ENCODE results near the gene CXorf65. TPM values are rescaled to one million over a fixed set of nuclear protein-coding genes. Genes with fewer than 3 reads are reported as not detected.

Gene CXorf65
- total RNA-seq, 2 experiments from 2014 or later: 25.3 to 25.5 TPM

- POLR2A ChIA-PET: interaction anchor here (1.4 kb wide), 1 partner anchor 9 kb away, joined by 6 read pairs; the partner anchor contains the start of gene IL2RG
- Mint-ChIP-seq H3K27me3 (no peaks in the 10 kb centered on the region), H3K27ac (peak overlapping the region; percentile 93), H3K4me1 (peaks cover 70% of the 10 kb centered on the region), H3K4me3 (no peak overlapping the region), H3K9me3 (no peaks in the 10 kb centered on the region), H3K36me3 (ENCODE audit: low read depth) (peaks cover 29% of the 10 kb centered on the region)
- CTCF ChIA-PET: interaction anchor here (0.9 to 4.1 kb wide), 4 partner anchors 9 to 27 kb away, joined by 3 to 15 read pairs (median 6); partner anchors contain the start of genes IL2RG and MED12
- no peak for DNase-seq
These were observed 4.2 kb downstream of the CXorf65 start for GRCh38 chrX:71102292-71102691.

GRCh38 chrX:71100581-71101505 lies 5.7 kb downstream of the CXorf65 start:
- ChIA-PET CTCF (interaction anchor here (0.6 to 4.1 kb wide), 8 partner anchors 9 to 227 kb away, joined by 3 to 15 read pairs (median 4); partner anchors contain the start of genes IL2RG and MED12), POLR2A (interaction anchor here (1.0 to 1.4 kb wide), 3 partner anchors 11 to 17 kb away, joined by 3 to 6 read pairs (median 3); partner anchors contain the start of gene IL2RG)
- Mint-ChIP-seq H3K9me3 (no peaks in the 10 kb centered on the region), H3K4me1 (peaks cover 63% of the 10 kb centered on the region), H3K27me3 (no peaks in the 10 kb centered on the region), H3K27ac (peak overlapping the region; percentile 54), H3K36me3 (ENCODE audit: low read depth) (peaks cover 16% of the 10 kb centered on the region), H3K4me3 (no peak overlapping the region)
- DNase-seq: no peak

GRCh38 chrX:71099736-71100135 lies 6.8 kb downstream of the CXorf65 start:
- Mint-ChIP-seq H3K27me3 (no peaks in the 10 kb centered on the region), H3K36me3 (ENCODE audit: low read depth) (peaks cover 10% of the 10 kb centered on the region), H3K9me3 (no peaks in the 10 kb centered on the region), H3K4me3 (no peak overlapping the region), H3K27ac (no peak overlapping the region), H3K4me1 (peaks cover 62% of the 10 kb centered on the region)
- no peak for DNase-seq
- ChIA-PET POLR2A (no interaction called here), CTCF (interaction anchor here (0.8 to 4.1 kb wide), 6 partner anchors 10 to 32 kb away, joined by 3 to 15 read pairs (median 3); partner anchors contain the start of gene MED12)

- CTCF ChIA-PET: interaction anchor here (0.8 to 4.1 kb wide), 5 partner anchors 11 to 32 kb away, joined by 3 to 15 read pairs (median 3); partner anchors contain the start of gene MED12
- Mint-ChIP-seq H3K36me3 (ENCODE audit: low read depth) (peaks cover 4% of the 10 kb centered on the region), H3K27ac (no peak overlapping the region), H3K4me3 (no peak overlapping the region), H3K27me3 (no peaks in the 10 kb centered on the region), H3K4me1 (peaks cover 59% of the 10 kb centered on the region), H3K9me3 (no peaks in the 10 kb centered on the region)
- POLR2A ChIA-PET: no interaction called here
- no peak for DNase-seq
These were observed 7.5 kb downstream of the CXorf65 start for GRCh38 chrX:71098951-71099506.

- CTCF ChIA-PET: no interaction called here
- POLR2A ChIA-PET: no interaction called here
- peaks cover 52% of the 10 kb centered on the region for H3K4me1 Mint-ChIP-seq
- H3K4me3 Mint-ChIP-seq: no peak overlapping the region
- H3K27ac Mint-ChIP-seq: no peak overlapping the region
- peak; percentile 80 for DNase-seq
- no peaks in the 10 kb centered on the region for H3K9me3 Mint-ChIP-seq
- H3K36me3 Mint-ChIP-seq (ENCODE audit: low read depth): no peaks in the 10 kb centered on the region
- H3K27me3 Mint-ChIP-seq: no peaks in the 10 kb centered on the region
These were observed 8.2 kb downstream of the CXorf65 start for GRCh38 chrX:71098302-71098701.

- ChIA-PET POLR2A (no interaction called here), CTCF (interaction anchor here (2.2 kb wide), 1 partner anchor 22 kb away, joined by 5 read pairs; the partner anchor contains the start of gene MED12)
- H3K36me3 Mint-ChIP-seq (ENCODE audit: low read depth): no peaks in the 10 kb centered on the region
- H3K4me3 Mint-ChIP-seq: peak overlapping the region; percentile 81
- no peaks in the 10 kb centered on the region for H3K27me3 Mint-ChIP-seq
- H3K27ac Mint-ChIP-seq: peak overlapping the region; percentile 96
- H3K4me1 Mint-ChIP-seq: peaks cover 38% of the 10 kb centered on the region
- no peak for DNase-seq
- H3K9me3 Mint-ChIP-seq: no peaks in the 10 kb centered on the region
These were observed 9.8 kb downstream of the CXorf65 start for GRCh38 chrX:71096760-71097032.

- Mint-ChIP-seq H3K4me1 (peaks cover 33% of the 10 kb centered on the region), H3K27me3 (no peaks in the 10 kb centered on the region), H3K9me3 (no peaks in the 10 kb centered on the region), H3K36me3 (ENCODE audit: low read depth) (no peaks in the 10 kb centered on the region), H3K27ac (peak overlapping the region; percentile 96), H3K4me3 (peak overlapping the region; percentile 81)
- DNase-seq: no peak
- ChIA-PET CTCF (interaction anchor here (2.2 kb wide), 1 partner anchor 22 kb away, joined by 5 read pairs; the partner anchor contains the start of gene MED12), POLR2A (no interaction called here)
These were observed 10.4 kb downstream of the CXorf65 start for GRCh38 chrX:71095981-71096759.

GRCh38 chrX:71095555-71095980 lies 11.0 kb downstream of the CXorf65 start, which contains the start of gene FOXO4:
Gene FOXO4, plus strand, starts transcription at chrX:71095851. Its CDS starts 678 bp downstream, at chrX:71096529.
- ChIA-PET POLR2A (no interaction called here), CTCF (interaction anchor here (2.2 kb wide), 1 partner anchor 23 kb away, joined by 5 read pairs; the partner anchor contains the start of gene MED12)
- peak within 1 kb of the TSS; percentile 96 for H3K27ac Mint-ChIP-seq
- H3K27me3 Mint-ChIP-seq: no peaks in the 10 kb centered on the region
- H3K36me3 Mint-ChIP-seq (ENCODE audit: low read depth): no peaks in the 10 kb centered on the region
- no peaks in the 10 kb centered on the region for H3K9me3 Mint-ChIP-seq
- H3K4me1 Mint-ChIP-seq: peaks cover 30% of the 10 kb centered on the region
- H3K4me3 Mint-ChIP-seq: peak within 1 kb of the TSS; percentile 81
- peak; percentile 92 for DNase-seq

GRCh38 chrX:71095033-71095432 lies 11.5 kb downstream of the CXorf65 start:
- DNase-seq: no peak
- Mint-ChIP-seq H3K4me3 (peak overlapping the region; percentile 81), H3K9me3 (no peaks in the 10 kb centered on the region), H3K36me3 (ENCODE audit: low read depth) (no peaks in the 10 kb centered on the region), H3K27ac (peak overlapping the region; percentile 75), H3K4me1 (peaks cover 28% of the 10 kb centered on the region), H3K27me3 (no peaks in the 10 kb centered on the region)
- ChIA-PET CTCF (no interaction called here), POLR2A (no interaction called here)

- ChIA-PET CTCF (interaction anchor here (1.4 kb wide), 1 partner anchor 11 kb away, joined by 3 read pairs; no protein-coding TSS in a partner anchor), POLR2A (no interaction called here)
- Mint-ChIP-seq H3K36me3 (ENCODE audit: low read depth) (no peaks in the 10 kb centered on the region), H3K4me3 (no peak overlapping the region), H3K27me3 (no peaks in the 10 kb centered on the region), H3K27ac (no peak overlapping the region), H3K9me3 (no peaks in the 10 kb centered on the region), H3K4me1 (peaks cover 8% of the 10 kb centered on the region)
- no peak for DNase-seq
These were observed 15.3 kb downstream of the CXorf65 start for GRCh38 chrX:71091263-71091662.

- Mint-ChIP-seq H3K9me3 (no peaks in the 10 kb centered on the region), H3K36me3 (ENCODE audit: low read depth) (no peaks in the 10 kb centered on the region), H3K27me3 (no peaks in the 10 kb centered on the region), H3K4me3 (no peak overlapping the region), H3K27ac (no peak overlapping the region), H3K4me1 (peaks cover 9% of the 10 kb centered on the region)
- ChIA-PET CTCF (interaction anchor here (0.9 to 1.6 kb wide), 2 partner anchors 27 to 43 kb away, joined by 3 read pairs; no protein-coding TSS in a partner anchor), POLR2A (interaction anchor here (0.6 kb wide), 1 partner anchor 567 kb away, joined by 3 read pairs; no protein-coding TSS in a partner anchor)
- no peak for DNase-seq
These were observed 20.6 kb downstream of the CXorf65 start for GRCh38 chrX:71085900-71086299.

GRCh38 chrX:71082822-71083221 lies 23.7 kb downstream of the CXorf65 start:
- Mint-ChIP-seq H3K4me1 (peaks cover 9% of the 10 kb centered on the region), H3K36me3 (ENCODE audit: low read depth) (no peaks in the 10 kb centered on the region), H3K9me3 (no peaks in the 10 kb centered on the region), H3K27ac (no peak overlapping the region), H3K27me3 (no peaks in the 10 kb centered on the region), H3K4me3 (no peak overlapping the region)
- DNase-seq: no peak
- CTCF ChIA-PET: interaction anchor here (1.2 kb wide), 1 partner anchor 9 kb away, joined by 3 read pairs; no protein-coding TSS in a partner anchor
- POLR2A ChIA-PET: no interaction called here
